OCI-LY1 (cell line): Measurements from ENCODE around the gene C3orf49.

Source experiments
- CTCF ChIP-seq: fragments of 200-600 bp; sonication (generic), shearing (Covaris generic); IDR thresholded peaks from 2 replicates; pipeline ENCODE4 v1.5.1; 2017; ENCODE audit warnings: mild to moderate bottlenecking, antibody characterized with exemption, low read length, moderate library complexity, mixed read lengths
- EZH2 ChIP-seq: fragments of 200-600 bp; sonication (generic), shearing (Covaris generic); IDR thresholded peaks from 2 replicates; pipeline ENCODE4 v1.8.0; 2017; ENCODE audit warnings: borderline replicate concordance, mixed run types, mild to moderate bottlenecking, antibody characterized with exemption, low read length, moderate library complexity, mixed read lengths

- TF ChIP-seq CTCF: no peak
- TF ChIP-seq EZH2: no peak
These were observed 36.3 kb downstream of the C3orf49 start for GRCh38 chr3:63855333-63855940.
